HG03280 (cell line): ENCODE measurements around the gene STOM.

Source experiments
- ATAC-seq: cut with Tn5 transposase; IDR thresholded peaks from one replicate; pipeline ENCODE4 v1.9.1; 2021; ENCODE audit warnings: mild to moderate bottlenecking, moderate library complexity; ENCODE audit not compliant: unreplicated experiment

The STOM gene

GRCh38 chr9:121372239-121373010 is 2.4 kb upstream of the STOM start:
- no peak for ATAC-seq

GRCh38 chr9:121371495-121372061 is 1.5 kb upstream of the STOM start:
- no peak for ATAC-seq

GRCh38 chr9:121368745-121369144 is 1.3 kb downstream of the STOM start:
- ATAC-seq: no peak

GRCh38 chr9:121368138-121368522 is 1.9 kb downstream of the STOM start:
- no peak for ATAC-seq

- ATAC-seq: no peak
Measured at GRCh38 chr9:121367306-121368137, 2.5 kb downstream of the STOM start.

- no peak for ATAC-seq
Measured at GRCh38 chr9:121366611-121367192, 3.3 kb downstream of the STOM start.

GRCh38 chr9:121365564-121365963 is 4.5 kb downstream of the STOM start:
- no peak for ATAC-seq

- no peak for ATAC-seq
Measured at GRCh38 chr9:121364886-121365285, 5.2 kb downstream of the STOM start.

- no peak for ATAC-seq
Measured at GRCh38 chr9:121364077-121364476, 6.0 kb downstream of the STOM start.

GRCh38 chr9:121363622-121363961 is 6.5 kb downstream of the STOM start:
- no peak for ATAC-seq

GRCh38 chr9:121362813-121363621 is 7.0 kb downstream of the STOM start:
- ATAC-seq: no peak

GRCh38 chr9:121360601-121361374 is 9.3 kb downstream of the STOM start:
- no peak for ATAC-seq

- no peak for ATAC-seq
Measured at GRCh38 chr9:121359351-121360294, 10.4 kb downstream of the STOM start.

GRCh38 chr9:121358751-121359150 is 11.3 kb downstream of the STOM start:
- ATAC-seq: no peak

GRCh38 chr9:121357011-121357410 is 13.0 kb downstream of the STOM start:
- no peak for ATAC-seq

GRCh38 chr9:121354762-121355161 is 15.3 kb downstream of the STOM start:
- ATAC-seq: no peak

GRCh38 chr9:121354141-121354540 is 15.9 kb downstream of the STOM start:
- ATAC-seq: peak; percentile 3

GRCh38 chr9:121353241-121354061 is 16.6 kb downstream of the STOM start:
- ATAC-seq: peak; percentile 84
